Sigmoid colon (tissue), 3 donors: ENCODE results near the gene DSCAML1.

Experiments
- POLR2A ChIP-seq, 2 donors: fragments of 450-650 bp; IDR thresholded peaks; one replicate each; pipeline ENCODE4 v1.6.1; 2016; ENCODE audit warnings: antibody characterized with exemption in 2 of 2, mild to moderate bottlenecking in 2 of 2, moderate library complexity in 2 of 2
- TF ChIP-seq, protein P1 (sequence below), 4 experiments: fragments of 450-650 bp in 3 of 4; fragments of 200-600 bp in 1 of 4; IDR thresholded peaks; one replicate each; pipeline ENCODE4 v1.5.1; 2016 to 2019; ENCODE audit warnings: antibody characterized with exemption in 4 of 4, mild to moderate bottlenecking in 3 of 4, moderate library complexity in 2 of 4

DNA sequence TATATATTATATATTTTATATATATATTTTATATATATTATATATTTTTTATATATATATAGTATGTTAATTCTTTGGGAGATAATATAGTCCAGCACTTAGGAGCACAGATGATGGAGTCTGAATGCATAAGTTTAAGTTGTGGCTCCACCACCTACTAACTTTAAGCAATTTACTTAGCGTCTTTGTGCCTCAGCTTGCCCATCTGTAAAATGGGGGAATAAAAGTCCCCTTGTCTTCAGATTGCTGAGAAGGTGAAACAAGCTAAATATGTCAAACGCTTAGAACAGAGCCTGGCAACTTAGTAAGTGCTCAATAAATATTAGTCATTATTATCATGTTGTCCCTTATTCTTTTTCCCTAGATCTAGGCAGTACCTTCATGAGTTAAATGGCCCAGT, 27.5 kb downstream of the DSCAML1 start:
- TF ChIP-seq, protein P1, sequence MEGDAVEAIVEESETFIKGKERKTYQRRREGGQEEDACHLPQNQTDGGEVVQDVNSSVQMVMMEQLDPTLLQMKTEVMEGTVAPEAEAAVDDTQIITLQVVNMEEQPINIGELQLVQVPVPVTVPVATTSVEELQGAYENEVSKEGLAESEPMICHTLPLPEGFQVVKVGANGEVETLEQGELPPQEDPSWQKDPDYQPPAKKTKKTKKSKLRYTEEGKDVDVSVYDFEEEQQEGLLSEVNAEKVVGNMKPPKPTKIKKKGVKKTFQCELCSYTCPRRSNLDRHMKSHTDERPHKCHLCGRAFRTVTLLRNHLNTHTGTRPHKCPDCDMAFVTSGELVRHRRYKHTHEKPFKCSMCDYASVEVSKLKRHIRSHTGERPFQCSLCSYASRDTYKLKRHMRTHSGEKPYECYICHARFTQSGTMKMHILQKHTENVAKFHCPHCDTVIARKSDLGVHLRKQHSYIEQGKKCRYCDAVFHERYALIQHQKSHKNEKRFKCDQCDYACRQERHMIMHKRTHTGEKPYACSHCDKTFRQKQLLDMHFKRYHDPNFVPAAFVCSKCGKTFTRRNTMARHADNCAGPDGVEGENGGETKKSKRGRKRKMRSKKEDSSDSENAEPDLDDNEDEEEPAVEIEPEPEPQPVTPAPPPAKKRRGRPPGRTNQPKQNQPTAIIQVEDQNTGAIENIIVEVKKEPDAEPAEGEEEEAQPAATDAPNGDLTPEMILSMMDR (IDR thresholded peaks at IDR 0.05), result no peak
- TF ChIP-seq POLR2A (IDR thresholded peaks at IDR 0.05), result no peak
